OCI-LY3 (cell line): ENCODE measurements around the gene LMBR1.

ENCODE experiments used
- H2AFZ ChIP-seq: fragments of 200-600, 300-600 bp; shearing (Covaris generic); 2 replicates; pipeline ENCODE4 v1.6.0; 2014; ENCODE audit warnings: antibody characterized with exemption, low read depth, low read length
- H3K27ac ChIP-seq: fragments of 200-600, 300-600 bp; sonication (generic); 2 replicates; pipeline ENCODE4 v1.5.1; 2014; ENCODE audit warnings: mild to moderate bottlenecking, low read length, moderate library complexity, mixed read lengths
- H3K27me3 ChIP-seq: fragments of 200-600, 300-600 bp; sonication (generic); 2 replicates; pipeline ENCODE4 v1.6.1; 2014; ENCODE audit warnings: low read depth, low read length, mixed read lengths
- H3K36me3 ChIP-seq: fragments of 200-600, 300-600 bp; sonication (generic); replicated peaks from 2 replicates; pipeline ENCODE3; 2014; ENCODE audit warnings: low read depth, low read length, mixed read lengths
- H3K4me1 ChIP-seq: fragments of 300-600, 200-600 bp; sonication (generic); 2 replicates; pipeline ENCODE4 v1.6.1; 2014; ENCODE audit warnings: low read length, mixed read lengths
- H3K4me2 ChIP-seq: fragments of 200-600, 300-600 bp; sonication (generic); 2 replicates; pipeline ENCODE4 v1.6.1; 2014; ENCODE audit warnings: low read length, mixed read lengths
- H3K4me3 ChIP-seq: fragments of 300-600, 200-600 bp; sonication (generic); 2 replicates; pipeline ENCODE4 v1.5.1; 2014; ENCODE audit warnings: antibody characterized with exemption, mild to moderate bottlenecking, low read length, moderate library complexity
- H3K79me2 ChIP-seq: fragments of 300-600, 200-600 bp; shearing (Covaris generic); 2 replicates; pipeline ENCODE4 v1.6.1; 2014; ENCODE audit warnings: mild to moderate bottlenecking, low read length, mixed read lengths
- H3K9ac ChIP-seq: fragments of 300-600, 200-600 bp; shearing (Covaris generic); 2 replicates; pipeline ENCODE4 v1.6.0; 2014; ENCODE audit warnings: mild to moderate bottlenecking, low read length, moderate library complexity
- H3K9me3 ChIP-seq: fragments of 200-600, 300-600 bp; shearing (Covaris generic); 2 replicates; pipeline ENCODE4 v1.6.1; 2014; ENCODE audit warnings: low read length, mixed read lengths; ENCODE audit not compliant: insufficient read depth
- H4K20me1 ChIP-seq: fragments of 200-600, 300-600 bp; sonication (generic); 2 replicates; pipeline ENCODE4 v1.6.1; 2016; ENCODE audit warnings: low read length, mixed read lengths; ENCODE audit not compliant: insufficient read depth
- EZH2phosphoT487 ChIP-seq: fragments of 200-600 bp; shearing (Covaris generic); IDR thresholded peaks from 2 replicates; pipeline ENCODE4 v1.6.1; 2018; ENCODE audit warnings: antibody characterized with exemption, mixed run types, low read depth
- TF ChIP-seq, protein P1 (sequence below): fragments of 200-600, 300-600 bp; sonication (generic); IDR thresholded peaks from 2 replicates; pipeline ENCODE4 v1.5.1; 2014; ENCODE audit warnings: antibody characterized with exemption, low read length, low read depth

The LMBR1 gene

GRCh38 chr7:156820445-156821063 is 72.4 kb downstream of the LMBR1 start:
- no peaks in the 10 kb centered on the region for H3K4me1 ChIP-seq
- TF ChIP-seq EZH2phosphoT487, result no peak
- TF ChIP-seq, protein P1, sequence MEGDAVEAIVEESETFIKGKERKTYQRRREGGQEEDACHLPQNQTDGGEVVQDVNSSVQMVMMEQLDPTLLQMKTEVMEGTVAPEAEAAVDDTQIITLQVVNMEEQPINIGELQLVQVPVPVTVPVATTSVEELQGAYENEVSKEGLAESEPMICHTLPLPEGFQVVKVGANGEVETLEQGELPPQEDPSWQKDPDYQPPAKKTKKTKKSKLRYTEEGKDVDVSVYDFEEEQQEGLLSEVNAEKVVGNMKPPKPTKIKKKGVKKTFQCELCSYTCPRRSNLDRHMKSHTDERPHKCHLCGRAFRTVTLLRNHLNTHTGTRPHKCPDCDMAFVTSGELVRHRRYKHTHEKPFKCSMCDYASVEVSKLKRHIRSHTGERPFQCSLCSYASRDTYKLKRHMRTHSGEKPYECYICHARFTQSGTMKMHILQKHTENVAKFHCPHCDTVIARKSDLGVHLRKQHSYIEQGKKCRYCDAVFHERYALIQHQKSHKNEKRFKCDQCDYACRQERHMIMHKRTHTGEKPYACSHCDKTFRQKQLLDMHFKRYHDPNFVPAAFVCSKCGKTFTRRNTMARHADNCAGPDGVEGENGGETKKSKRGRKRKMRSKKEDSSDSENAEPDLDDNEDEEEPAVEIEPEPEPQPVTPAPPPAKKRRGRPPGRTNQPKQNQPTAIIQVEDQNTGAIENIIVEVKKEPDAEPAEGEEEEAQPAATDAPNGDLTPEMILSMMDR, result peak; percentile 45
- no peak overlapping the region for H3K4me3 ChIP-seq
- H3K9me3 ChIP-seq, result no peaks in the 10 kb centered on the region
- no peaks in the 10 kb centered on the region for H3K79me2 ChIP-seq
- no peak overlapping the region for H3K9ac ChIP-seq
- H3K36me3 ChIP-seq, result peaks cover 6% of the 10 kb centered on the region
- H3K4me2 ChIP-seq, result no peak overlapping the region
- H3K27ac ChIP-seq, result no peak overlapping the region
- H2AFZ ChIP-seq, result no peak overlapping the region
- no peaks in the 10 kb centered on the region for H4K20me1 ChIP-seq
- no peaks in the 10 kb centered on the region for H3K27me3 ChIP-seq

- H3K4me2 ChIP-seq, result no peak overlapping the region
- H3K79me2 ChIP-seq, result no peaks in the 10 kb centered on the region
- peaks cover 5% of the 10 kb centered on the region for H3K36me3 ChIP-seq
- no peak overlapping the region for H3K4me3 ChIP-seq
- H3K9ac ChIP-seq, result no peak overlapping the region
- H2AFZ ChIP-seq, result no peak overlapping the region
- H3K9me3 ChIP-seq, result no peaks in the 10 kb centered on the region
- H4K20me1 ChIP-seq, result no peaks in the 10 kb centered on the region
- no peak overlapping the region for H3K27ac ChIP-seq
- no peaks in the 10 kb centered on the region for H3K4me1 ChIP-seq
- no peaks in the 10 kb centered on the region for H3K27me3 ChIP-seq
- TF ChIP-seq EZH2phosphoT487, result no peak
- TF ChIP-seq, protein P1, result no peak
Observed at GRCh38 chr7:156819733-156820295, 73.2 kb downstream of the LMBR1 start.

DNA sequence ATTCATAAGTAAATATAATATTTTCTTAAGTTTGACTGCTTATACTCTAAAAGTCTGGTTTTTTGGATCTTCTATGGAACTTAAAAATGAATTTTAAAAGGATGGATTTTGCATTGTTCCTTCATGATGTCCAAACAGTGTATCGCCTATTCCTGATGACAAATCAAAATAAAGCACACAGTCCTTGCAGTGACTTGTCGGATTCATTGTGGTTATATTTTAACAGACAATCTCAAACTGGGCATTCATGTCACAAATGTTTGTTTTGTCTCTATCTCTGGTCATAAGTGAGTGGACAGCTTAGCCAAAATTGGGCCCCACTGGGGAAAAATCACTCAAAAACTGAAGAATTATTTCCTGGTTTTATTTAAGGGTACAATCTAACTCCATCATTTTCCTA is 74.8 kb downstream of the LMBR1 start:
- Histone ChIP-seq H4K20me1 (no peaks in the 10 kb centered on the region), H3K79me2 (no peaks in the 10 kb centered on the region), H2AFZ (no peak overlapping the region), H3K9me3 (no peaks in the 10 kb centered on the region), H3K4me2 (no peak overlapping the region), H3K36me3 (peaks cover 3% of the 10 kb centered on the region), H3K27me3 (no peaks in the 10 kb centered on the region), H3K4me1 (no peaks in the 10 kb centered on the region), H3K9ac (no peak overlapping the region), H3K27ac (no peak overlapping the region), H3K4me3 (no peak overlapping the region)
- no peak for TF ChIP-seq EZH2phosphoT487
- TF ChIP-seq, protein P1, result no peak

DNA sequence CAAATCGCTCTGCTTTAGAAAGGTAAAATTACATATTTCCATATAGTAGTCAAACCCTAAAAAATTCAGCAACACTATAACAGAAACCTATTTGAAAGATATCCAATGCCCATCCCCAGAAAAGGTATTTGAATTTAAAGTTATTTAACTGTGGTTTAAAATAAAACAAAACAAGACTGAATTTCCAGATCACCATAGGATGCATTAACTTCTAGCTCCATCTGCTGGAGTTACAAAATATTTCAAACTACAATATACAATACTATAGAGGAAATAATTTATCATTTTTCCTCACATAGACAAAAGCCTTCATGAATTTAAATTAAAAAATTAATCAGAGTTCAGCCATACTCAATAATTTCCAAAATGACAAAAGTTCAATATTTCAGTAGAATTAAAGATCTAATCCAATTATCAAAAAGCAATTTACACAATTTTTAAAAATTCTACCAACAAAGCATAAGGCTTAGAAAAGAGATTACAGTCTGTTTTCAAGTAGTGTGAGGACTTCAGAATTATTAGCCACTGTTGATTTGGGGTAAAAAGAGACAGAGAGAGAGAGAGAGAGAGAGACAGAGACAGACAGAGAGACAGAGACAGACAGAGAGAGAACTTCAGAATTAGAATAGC is 75.9 kb downstream of the LMBR1 start:
- no peak overlapping the region for H2AFZ ChIP-seq
- no peak overlapping the region for H3K4me2 ChIP-seq
- H3K36me3 ChIP-seq, result peaks cover 3% of the 10 kb centered on the region
- H3K9me3 ChIP-seq, result no peaks in the 10 kb centered on the region
- no peaks in the 10 kb centered on the region for H3K79me2 ChIP-seq
- H3K4me3 ChIP-seq, result no peak overlapping the region
- H3K9ac ChIP-seq, result no peak overlapping the region
- no peaks in the 10 kb centered on the region for H4K20me1 ChIP-seq
- H3K27me3 ChIP-seq, result no peaks in the 10 kb centered on the region
- TF ChIP-seq EZH2phosphoT487, result no peak
- TF ChIP-seq, protein P1, result peak; percentile 74
- H3K4me1 ChIP-seq, result no peaks in the 10 kb centered on the region
- H3K27ac ChIP-seq, result no peak overlapping the region
